ENCODE data around the gene SEBOX.
"Not testable (repeated sequence)": the region's sequence is repeated elsewhere in the genome, so short reads cannot be mapped to it uniquely, and the experiment has no call there.

Gene SEBOX

DNA sequence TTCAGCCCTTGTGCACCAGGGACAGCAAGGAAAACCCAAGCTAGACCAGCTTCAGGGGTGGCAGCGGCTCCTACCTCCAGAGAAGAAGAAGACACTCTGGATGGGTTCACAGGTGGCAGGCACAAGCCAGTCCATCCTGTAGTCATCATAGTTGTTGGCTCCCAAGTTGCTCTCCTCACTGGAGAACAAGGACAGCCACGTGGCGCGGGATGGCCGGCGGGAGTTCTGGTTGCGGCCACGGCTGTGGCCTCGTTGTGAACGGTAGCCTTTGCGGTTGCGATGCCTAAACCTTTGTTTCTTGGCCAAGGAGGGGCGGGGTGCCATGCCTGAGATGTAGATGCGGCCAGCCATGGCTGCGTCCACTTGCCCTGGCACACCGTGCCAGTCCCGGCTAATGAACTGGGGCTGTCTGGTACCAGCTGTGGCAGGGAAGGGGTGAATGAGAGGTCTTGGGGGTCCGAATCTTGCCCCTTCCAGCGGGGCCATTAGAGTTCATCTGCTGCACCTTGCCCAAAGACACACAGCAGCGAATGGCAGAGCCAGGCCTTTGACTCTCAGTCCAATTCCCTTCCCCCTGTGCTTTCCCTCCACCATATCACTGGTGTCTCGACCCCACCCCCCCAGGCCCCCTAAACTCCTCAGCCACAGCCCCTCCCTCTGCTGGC, 2.8 kb upstream of the SEBOX start:
- DNase-seq, result no peak

DNA sequence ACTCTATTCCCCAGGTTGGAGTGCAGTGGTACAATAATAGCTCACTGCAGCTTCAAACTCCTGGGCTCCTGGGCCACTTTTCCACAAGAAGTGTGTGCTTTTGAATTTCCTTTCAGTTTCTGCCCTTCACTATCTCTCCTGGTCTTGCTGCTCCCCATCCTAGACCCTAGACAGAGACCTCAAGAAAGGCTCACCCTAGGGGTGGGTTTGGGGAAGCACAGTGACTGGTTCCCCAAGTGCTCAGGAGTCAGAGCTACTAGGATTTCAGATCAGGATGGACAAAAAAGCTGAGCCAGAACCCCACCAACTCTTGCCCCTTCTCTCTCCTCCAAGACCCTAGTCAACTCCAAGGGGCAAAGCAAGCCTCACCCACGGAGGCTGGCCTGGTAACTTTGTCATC, 1.6 kb upstream of the SEBOX start:
- DNase-seq, result no peak

DNA sequence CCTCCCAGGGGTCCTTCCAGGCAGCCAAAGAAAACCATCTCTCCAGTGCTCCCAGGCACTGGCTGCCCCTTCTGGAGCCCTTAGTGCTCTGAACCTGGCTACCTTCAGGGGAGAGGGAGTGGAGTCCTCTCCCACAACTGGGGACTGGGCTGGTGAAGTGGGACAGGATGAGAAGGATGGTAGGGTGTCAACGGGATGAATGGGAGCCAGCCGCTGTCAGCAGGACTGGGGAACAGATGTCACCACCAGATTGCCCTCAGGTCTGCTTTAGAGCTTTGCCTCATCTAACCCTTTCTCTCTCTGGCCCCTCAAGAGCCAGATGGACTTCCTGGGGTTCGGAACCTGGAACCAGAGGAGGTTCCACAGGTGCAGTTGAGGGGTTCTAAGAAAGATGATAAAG, 488 bp upstream of the SEBOX start:
- no peak for DNase-seq

DNA sequence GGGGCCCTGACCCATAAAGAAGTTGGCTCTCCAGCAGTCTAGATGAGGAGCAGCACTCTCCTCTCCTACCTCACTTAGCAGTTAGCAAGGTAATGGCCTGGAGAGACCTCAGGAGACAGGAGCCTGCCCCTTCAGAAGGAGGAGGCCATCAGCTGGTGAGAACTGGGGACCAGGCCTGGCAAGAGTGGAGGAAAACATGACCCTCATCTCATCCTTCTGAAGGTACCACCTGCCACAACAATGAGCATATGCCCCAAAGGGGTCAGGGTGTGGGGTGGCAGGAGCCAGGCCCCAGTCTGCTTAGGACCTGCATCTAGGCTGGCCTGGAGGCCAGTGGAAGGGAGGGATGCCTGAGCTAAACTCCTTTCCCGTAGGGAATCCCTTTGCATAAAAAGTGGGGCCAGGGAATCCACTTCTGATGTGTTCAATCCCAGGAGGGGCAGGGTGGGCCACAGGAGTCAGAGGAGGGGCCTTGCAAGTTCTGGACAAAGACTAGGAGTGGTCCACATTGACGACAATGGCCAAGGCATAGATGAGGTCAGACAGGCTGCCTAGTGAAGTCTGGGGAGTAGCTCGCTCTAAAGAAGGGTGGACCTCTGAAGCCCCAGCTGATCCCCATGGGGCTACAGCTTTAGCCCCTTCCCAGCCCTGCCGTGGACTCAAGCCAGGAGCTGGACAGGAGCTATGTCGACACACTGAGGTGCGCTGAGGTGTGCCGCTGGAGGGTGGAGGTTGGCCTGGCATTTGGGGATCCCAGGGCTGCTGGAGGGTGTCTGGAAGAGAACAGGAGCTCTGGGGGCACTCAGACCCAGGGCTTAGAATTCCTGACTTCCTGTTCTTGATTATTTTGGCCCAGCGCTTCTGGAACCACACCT, 986 bp downstream of the SEBOX start:
- no peak for DNase-seq

DNA sequence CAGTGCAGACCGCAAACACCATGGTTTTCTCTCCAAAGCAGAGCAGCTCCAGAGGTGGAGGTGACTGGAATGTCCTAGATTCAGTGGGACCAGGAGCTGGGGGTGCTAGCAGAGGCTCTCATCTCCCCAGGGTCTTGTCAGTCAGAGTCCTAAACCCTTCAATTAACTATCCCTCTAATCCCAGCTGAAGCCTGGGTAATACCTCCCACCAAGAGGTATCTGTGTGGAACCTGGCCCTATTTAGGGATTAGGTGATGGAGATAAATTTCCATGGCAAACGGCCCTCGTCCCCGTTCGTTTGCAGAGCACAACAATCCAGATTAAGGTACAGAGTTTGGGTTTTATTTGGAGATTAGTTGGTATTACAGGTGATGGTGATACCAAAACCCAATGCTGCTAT, 1.8 kb downstream of the SEBOX start:
- DNase-seq, result no peak

DNA sequence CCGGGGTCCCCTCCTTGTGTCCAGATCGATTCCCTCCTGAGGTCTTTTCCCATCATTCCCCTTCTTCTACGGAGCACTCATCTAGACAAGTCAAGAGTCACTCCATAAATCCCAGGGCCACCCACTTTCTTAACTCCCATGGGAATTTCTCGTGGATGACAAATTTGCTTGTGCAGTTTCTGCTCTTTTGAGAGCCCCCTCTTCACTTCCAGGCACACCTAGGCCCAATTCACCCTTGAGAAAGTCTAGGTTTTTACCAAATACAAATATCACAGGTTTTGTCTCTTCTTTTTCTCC, 7.2 kb downstream of the SEBOX start:
- DNase-seq, result no peak

DNA sequence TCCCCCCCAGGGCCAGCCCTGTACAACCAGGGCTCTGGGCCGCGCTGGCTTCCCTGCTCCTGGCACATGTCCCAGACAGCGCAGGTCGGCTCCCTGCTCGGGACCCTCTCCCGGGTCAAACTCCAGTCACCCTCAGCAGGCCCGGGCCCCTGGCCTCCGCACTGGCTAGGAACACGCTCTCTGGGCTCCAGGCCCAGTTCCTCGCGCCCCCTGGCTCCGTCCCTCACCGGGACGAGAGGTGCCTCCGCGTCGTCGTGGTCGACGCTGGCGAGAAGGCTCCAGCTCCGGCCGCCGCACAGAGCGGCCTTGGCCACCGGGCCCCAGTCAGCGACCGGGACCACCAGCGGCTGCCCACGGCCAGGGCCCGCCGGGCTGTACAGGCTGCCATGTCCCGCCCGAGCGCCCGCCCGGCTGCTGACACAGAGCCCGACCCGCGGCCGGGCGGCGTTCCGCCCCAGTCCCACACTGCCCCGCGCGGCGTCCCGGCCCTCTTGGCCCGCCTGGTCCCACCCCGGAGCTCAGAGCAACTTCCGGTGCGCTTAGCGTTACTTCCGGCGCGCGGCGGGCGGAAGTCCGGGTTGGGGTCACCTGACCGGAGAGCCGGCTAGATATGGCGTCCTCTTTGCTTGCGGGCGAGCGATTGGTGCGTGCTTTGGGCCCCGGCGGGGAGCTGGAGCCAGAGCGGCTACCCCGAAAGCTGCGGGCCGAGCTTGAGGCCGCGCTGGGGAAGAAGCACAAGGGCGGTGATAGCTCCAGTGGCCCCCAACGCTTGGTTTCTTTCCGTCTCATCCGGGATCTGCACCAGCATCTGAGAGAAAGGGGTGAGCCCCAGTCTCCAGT, 7.7 kb downstream of the SEBOX start, which contains the start of gene POLDIP2:
TSS of gene POLDIP2 (minus strand) at position 467 of the 840 bp plus-strand sequence. CDS start at position 388, 79 bp downstream.
- DNase-seq, result peak; percentile 99

DNA sequence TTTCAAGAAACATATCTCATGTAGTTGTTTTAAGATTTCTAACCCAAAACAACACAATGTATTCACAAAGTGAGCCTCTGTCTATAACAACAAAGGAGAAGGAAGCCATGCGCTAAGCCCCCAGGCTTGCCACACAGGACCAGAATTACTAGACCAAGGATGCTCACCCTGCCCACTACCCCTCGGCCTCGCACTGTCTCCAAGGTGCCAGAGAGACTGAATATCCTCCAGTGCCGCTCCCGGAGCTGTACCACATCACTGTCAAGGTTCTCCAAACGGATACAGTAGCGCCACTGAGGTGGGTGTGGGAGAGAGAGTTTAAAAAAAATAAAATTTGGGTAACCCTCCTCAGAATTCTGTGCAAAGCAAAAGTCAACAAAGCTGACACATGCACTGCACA, 14.7 kb downstream of the SEBOX start:
- DNase-seq, result no peak

DNA sequence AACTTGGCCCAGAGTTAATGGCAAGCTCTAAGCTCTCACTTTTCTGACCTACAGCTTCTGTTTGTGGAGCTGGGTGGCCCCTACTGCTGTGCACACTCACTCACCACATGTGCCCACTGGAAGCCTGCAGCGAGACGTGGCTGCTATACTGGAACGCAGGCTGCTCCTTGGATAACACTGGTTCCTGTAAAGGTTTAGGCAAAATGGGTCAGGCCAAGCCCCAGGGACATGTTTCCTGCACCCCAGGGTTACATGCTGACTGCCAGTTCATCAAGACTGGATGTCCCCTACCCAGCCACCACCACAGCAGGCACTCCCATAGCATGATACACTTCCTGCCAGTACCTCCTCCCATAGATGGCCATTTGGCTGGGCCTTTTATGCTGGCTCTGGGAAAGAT, 16.0 kb downstream of the SEBOX start:
- peak; percentile 57 for DNase-seq

DNA sequence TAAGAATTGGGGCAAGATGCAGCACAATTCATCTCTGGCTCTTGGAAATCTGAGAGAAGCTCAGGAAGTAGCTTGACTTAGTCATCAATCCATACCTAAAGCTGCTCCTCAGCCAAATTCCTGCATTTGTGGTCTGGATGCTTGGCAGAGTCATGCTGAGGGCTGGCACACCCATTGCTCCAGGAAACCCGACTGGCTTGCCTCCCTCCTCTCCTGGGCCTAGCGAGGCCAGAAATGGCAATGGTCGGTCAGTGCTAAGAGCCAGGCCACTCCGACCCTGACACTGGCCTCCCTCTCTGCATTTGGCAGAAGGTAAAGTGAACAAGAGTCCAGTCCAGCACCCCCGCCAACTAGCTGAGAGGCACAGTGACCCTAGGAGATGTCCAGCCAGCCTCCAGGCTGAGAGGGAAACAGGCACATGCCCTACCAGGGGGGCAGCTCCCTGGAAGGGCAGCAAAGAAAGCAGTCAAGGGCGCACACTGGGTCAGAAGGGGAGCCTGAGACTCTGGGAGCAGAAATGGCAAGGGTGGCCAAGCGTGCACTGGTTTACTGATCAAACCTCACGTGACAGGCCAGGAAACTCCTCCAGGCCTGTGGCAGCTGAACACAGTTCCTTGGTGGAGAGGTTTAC, 17.6 kb downstream of the SEBOX start:
- DNase-seq, result peak; percentile 33

DNA sequence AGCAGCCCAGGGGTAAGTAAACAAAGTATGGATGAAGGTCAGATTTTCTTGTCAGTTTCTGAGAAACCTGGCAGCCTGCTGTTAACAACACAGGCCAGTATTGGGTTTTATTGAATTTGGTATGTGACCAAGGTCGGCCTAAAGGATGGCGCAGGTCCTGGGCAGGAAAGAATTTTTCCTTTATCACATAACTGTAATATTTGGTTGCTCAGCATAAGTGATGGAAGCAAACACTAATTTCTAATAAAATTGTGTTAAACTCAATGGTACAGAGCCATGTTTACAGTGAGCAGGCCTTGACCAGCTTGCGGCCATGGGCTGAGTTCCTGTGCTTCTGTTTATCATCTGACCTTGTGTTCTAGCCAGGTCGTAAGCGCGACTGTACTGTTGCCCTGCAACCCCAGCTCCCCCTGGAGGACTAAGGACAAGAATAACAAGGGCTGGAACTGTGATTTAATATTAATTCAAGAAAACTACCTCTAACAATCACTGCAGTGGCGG, 18.2 kb downstream of the SEBOX start:
- DNase-seq, result no peak

DNA sequence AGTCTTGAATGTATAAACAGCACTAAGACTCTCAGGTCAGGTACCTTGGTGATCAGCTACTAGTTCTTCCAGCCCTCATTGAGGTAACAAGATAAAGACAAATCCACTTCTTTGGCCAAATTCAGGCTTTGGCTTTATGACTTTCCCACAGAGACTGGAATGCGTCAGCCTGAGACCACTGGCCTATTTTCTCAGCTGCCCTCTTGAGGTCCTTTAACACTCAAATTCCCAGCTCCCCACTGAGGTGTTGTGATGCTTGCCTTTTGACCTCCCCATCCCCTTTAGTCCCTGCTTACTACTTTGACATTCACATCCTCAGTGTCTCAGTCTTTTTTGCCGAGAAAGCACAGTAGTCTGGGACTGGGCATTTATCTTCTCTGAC, 18.8 kb downstream of the SEBOX start:
- DNase-seq, result no peak

DNA sequence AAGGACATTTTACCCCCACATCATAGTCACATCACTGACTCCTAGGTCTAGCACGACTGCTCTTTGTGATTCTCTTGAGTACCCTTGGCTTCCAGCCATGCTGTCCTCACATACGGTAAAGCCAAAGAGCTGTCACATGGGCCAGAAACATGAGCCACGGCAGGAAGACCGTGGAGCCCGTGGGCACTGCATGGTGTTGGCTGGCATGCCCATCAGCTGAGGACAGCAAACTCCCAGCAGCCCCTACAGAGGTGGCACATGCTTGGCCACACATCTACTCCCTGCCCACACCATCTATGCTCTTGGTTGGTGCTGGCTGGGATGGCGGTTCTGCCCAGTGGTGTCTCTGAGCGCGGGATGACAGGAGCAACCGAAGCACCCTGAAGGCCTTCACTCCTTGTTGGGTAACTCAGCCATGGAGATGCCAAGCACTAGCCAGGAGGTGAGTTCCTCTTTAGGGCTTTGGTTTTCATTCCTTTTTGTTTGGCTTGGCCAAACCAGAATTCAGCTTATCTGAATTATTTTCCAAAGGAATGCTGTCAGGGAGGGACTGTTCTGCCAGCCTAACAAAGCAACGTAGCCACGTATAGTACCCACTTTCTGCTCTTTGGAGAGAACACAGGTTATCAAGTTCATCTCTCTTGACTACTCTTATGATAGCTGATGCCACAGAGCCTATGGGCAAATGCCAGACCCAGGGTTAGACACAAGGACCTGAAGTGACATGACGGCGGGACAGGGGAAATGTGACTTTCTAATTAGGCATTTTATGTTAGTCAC, 19.4 kb downstream of the SEBOX start:
- DNase-seq, result no peak

DNA sequence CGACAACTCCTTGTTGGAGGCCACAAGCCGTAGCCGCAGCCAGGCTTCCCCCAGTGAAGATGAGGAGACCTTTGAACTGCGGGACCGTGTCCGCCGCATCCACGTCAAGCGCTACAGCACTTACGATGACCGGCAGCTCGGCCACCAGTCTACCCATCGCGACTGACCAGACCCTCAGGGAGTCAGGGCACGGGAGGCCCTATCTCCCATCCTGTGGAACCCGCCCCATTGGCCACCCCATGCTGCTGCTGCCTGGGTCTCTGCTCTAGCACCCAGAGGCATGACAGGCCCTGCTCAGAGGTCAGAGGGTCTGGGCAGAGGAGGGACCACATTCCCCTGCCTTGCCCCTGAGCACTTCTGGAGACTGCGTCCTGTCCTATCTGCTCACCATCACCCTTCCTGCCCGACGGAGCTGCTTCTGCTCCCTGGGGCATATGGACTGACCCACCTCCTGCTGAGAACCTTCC, 20.5 kb downstream of the SEBOX start:
- DNase-seq, result no peak

DNA sequence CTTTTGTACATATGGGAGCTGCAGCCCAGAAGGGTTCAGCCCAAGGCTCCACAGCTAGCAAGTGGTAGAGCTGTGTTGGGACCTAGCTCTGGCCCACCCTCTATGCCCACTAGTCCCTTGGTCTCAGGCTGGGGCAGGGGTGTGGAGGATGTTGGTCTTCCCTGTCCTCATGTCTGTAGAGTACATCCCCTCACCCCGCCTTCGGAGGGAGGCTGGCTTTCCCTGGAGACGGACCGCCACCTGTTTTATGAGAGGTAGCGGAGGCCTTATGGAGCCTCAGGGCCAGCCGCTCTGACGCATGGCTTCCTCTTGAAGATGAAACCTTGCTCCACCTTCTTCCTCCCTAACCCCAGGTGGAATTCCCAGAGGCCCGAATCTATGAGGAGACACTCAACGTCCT, 21.0 kb downstream of the SEBOX start:
- DNase-seq, result no peak

DNA sequence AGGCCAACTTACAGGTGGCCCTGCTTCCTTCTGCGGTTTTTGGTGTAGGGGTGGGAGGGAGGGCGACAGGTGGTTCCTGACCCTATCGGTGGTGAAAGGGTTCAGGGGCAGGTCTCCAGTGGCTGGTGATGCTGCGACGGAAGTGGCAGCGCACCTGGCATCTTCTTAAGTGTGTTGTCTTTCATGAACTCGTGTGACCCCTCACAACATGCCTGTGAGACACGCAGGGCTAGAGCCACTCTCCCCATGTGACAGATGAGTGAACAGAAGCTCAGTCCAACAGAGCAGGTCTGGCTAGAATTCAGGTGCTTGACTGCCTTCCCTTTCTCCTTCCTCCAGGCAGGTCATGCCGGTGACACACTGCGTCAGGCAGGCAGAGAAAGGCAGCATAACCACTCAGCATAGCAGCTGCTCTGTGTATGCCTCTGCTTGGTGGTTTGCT, 21.5 kb downstream of the SEBOX start:
- no peak for DNase-seq

DNA sequence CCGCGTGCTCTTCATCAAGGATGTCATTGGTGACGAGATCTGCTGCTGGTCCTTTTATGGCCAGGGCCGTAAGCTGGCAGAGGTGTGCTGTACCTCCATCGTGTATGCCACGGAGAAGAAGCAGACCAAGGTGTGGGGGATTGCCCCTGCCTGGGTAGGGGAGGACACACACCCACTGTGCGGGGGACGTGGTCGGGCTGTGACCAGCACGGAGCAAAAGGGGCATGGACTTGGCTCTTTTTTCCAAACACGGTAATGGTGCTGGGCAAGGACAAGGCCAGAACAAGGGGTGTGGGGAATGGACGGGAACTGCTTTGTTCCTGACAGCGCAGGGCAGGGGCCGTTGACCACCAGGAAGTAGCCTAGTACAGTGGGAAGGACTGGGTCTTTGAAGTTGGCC, 22.7 kb downstream of the SEBOX start:
- no peak for DNase-seq

DNA sequence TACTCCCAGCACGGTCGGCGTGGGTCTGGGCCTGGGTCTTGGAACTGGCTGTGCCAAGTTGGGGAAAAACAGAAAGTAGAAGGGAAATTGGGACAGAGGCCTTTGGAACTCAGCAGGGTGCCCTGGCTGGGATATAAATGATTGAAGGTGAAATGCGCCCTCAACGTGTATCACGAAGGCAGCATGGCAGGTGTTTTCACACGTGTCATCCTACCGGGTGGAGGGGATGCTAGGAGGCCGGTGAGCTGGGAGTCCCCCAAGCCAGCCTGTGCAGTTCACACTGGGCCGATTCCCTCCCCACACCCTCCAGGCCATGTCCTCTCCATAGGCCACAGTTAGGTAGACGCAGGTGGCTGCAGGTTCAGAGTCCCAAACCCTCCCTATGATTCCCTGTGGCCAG, 23.5 kb downstream of the SEBOX start:
- no peak for DNase-seq

DNA sequence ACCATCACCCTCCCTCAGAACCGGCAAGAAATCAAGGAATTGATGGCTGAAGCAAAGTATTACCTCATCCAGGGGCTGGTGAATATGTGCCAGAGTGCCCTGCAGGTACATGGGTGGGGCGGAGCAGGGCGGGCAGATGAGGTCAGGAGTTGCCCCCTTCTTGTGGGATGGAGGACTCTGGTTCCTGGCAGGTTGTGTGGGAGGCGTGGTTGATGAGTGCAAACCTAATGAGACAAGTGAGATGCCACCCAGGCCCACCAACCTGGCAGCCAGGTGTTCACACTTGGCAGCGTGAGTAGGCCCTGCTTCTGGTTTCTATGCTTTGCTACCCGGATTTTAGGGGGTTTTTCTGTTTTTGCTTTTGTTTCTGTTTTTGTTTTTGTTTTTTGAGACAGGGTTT, 24.6 kb downstream of the SEBOX start:
- DNase-seq, result no peak

DNA sequence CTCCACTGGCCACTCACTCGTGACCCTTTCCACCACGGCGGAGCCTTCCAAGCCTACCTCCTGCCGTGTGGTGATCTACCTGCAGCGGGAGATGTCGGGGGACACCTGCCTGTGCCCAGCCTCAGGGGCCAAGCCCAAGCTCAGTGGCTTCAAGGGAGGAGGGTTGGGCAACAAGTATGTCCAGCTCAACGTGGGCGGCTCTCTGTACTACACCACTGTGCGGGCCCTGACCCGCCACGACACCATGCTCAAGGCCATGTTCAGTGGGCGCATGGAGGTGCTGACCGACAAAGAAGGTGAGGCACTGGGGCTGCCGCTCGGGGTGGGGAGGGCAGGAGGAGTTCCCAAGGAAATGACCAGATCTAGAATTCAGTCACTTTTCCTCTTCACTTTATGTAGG, 25.6 kb downstream of the SEBOX start:
- DNase-seq, result no peak

DNA sequence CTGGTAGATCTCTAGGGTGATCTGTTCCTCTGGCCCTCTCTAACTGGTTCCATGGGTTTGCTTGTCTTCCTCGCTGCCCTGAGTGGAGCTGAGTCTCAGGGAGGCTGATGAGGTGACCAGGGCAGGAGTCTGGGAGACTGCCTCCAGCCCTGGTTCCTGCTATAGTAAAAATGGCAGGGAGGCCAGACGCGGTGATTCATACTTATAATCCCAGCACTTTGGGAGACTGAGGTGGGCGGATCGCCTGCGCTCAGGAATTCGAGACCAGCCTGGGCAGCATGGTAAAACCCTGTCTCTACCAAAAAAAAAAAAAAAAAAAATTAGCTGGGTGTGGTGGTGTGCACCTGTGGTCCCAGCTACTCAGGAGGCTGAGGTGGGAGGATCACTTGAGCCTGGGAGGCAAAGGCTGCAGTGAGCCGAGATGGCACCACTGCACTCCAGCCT, 26.2 kb downstream of the SEBOX start:
- DNase-seq, result not testable (repeated sequence)

Measured in activated effector memory CD4-positive, alpha-beta T cell treated with anti-CD3 and anti-CD28 coated beads, Interleukin-2, amount 50 U/mL, for 16 hours (primary cell).